GM21576 (cell line): ENCODE data around the gene EPHB2.

Experiments used
- ATAC-seq: cut with Tn5 transposase; IDR thresholded peaks from one replicate; pipeline ENCODE4 v1.9.1; 2021; ENCODE audit warnings: mild to moderate bottlenecking, moderate library complexity; ENCODE audit not compliant: unreplicated experiment

EPHB2 gene

DNA sequence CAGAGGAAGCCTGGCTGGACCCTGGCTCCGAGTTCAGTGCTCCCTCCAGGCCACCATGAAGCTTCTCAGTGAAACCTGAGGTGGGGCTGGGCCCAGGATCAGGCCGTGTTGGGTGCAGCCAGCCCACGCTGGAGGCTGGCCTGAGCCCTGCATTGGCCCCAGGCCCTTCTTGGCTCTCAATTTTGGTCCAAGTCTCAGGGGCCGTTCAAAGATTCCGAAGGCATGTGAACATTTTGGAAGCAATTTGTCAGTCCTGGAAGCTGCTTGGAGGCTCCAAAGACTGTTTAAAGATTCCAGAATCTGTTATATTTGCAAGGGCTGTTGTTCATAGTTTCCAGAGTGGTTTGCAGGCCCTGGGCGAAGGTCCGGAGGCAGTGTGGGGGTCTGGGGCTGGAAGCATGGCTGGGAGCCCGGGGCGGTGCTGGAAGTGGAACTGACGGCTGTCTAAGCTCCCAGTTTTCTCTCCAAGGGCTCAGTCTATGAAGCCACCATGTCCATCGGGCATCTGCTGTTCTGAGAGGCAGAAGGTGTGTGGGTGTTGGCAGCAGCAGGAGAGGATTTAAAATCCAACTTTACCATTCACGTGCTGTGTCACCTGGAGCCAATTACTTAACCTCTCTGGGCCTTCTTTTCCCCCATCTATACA, 104.9 kb downstream of the EPHB2 start:
- ATAC-seq, result no peak

DNA sequence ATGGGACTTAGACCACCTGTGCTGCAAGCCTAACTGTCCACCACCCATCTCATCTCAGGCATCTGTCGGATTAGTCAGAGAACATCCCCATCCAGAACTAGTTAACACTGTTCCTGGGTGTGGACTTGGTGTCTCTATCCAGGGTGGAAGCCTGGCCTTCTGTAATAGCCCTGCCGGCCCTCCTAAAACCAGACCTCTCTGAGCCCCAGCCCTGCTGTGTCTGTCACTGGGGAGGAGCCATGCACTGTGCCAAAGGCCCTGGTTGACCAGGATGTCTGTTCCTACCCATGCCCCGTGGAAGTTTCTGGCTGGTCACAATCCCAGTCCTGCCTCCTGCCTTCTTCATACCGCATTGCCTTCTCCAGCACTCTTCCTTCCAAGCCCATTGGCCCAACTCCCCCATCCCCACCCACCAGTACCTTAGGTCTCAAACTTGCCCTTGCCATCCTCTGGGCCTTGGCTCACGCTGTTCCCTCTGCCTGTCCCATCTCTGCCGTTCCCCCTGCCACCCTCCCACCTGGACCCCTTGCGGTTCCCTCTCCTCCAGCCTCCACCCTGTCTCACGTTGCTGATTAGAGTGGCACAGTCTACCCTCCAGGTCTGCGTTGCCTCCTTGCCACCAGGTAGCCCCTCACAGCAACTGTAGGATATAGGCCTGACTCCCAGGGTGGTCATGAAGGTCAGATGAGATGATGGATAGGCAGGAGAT, 105.6 kb downstream of the EPHB2 start:
- ATAC-seq, result no peak

DNA sequence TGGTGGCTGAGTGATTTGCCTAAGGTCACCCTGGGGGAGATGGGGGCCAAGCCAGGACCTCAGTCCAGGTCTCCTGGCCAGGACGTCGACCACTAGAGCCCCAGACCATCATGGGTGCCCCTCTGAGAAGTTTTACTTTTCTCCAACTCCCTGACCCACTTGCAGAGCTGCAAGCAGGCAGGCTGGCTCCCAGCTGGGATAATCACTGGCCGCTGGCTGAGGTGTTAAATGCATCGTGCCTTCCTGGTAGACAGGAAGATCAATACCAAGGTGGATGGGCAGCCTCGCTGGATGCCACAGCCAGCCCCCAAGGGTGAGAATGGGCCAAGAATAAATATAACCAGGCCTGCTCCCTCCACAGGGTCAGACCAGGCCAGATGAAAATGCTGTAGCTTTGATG, 106.2 kb downstream of the EPHB2 start:
- no peak for ATAC-seq

DNA sequence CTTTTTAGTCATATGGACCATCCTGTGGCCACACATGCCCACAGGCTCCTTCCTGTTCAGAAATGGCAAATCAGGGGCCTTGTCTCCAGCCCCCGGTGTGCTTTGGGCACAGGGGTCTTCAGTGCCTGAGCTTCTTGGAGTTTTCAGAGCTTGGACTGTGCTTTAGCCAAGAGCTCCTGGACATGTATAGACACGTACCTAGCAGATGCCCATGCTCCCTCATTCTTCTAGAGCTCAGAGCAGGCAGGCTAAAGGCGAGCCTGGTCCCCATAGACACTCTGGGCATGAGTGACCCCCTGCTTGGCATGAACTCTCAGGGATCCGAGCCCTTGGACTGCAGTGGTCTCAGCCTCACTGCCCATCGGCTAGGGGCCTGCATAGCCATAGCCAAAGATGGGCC, 106.8 kb downstream of the EPHB2 start:
- ATAC-seq, result no peak

DNA sequence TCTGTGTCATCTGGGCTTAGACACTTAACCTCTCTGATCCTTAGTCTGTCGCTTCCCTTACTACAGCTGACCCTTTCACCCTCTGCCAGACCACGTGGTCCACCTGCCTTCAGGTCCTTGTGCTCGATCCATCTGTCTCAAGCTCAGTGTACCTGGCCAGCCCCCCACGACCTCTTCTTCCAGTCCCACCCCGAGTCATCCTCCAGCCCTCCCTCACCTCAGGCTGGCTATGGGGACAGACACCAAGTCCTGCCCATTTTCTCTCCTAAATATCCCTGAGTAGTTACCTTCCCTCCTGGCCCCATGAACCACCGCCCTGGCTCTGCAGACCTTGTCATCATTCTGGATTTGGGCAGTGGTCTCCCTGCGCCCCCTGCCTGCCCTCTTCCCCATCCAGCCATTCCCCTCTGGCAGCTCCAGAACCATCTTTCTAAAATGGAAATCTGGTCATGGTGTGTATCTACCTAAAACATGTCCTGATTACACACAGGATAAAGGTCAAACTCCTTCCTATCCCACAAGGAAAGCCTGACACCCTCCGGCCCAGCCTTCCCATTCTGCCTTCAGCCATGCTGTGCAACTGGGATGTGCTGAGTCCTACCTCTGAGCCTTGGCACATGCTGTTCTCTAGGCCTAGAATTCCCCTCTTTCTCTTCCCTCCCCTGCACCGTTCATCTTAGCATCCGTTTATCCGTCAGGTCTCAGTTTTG, 107.6 kb downstream of the EPHB2 start:
- no peak for ATAC-seq

DNA sequence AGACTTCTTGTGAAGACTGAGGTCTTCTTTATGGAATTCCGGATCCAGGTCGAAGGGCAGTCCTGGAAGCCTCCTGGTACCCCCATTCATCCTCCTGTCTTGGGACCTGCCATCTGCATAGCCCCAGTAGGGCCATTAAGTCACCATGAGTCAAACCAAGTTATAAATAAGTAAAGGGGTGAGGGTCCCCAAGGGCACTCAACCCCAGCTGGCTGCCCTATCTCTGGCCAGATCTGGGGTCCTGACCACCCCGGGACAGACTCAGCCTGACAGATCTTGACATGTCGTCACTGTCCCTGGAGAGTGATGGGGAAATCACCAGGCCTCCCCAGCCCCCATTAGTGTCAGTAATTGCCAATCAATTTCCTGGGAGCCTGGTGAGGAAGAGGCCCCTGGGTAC, 108.7 kb downstream of the EPHB2 start:
- ATAC-seq, result no peak

DNA sequence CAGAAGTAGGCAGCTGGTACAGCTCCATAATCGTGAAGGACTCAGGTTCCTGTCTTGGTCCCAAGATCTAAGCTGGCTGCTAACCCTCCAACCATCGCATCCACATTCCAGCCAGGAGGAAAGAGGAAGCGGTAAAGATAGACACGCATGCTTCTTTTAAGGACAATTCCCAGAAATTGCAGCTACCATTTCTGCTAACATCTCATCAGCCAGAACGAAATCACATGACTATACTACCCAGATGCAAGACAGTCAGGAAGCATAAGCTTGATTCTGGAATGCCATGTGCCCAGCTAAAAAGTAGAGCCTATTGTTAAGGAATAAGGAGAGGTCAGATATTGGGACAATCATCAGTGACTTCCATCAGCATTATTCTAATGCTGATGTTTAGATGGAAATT, 110.4 kb downstream of the EPHB2 start:
- ATAC-seq, result no peak

DNA sequence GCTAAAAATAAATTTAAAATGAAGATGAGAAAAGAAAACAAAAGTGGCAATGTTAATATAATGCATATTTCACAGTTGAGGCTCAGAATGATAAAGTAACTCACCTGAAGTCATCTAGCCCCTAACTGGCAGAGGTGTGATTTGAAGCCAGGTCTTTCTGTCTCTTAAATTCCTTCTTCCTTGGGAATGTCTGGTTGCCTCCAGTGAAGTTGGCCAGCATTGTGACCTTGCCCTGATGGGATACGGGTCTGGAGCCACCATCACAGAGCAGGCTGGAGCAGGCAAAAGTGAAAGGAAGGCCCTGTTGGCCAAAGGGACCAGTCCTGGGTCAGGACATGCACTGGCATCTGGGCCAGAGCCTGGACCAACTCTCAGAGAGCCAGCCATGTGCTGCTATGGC, 111.7 kb downstream of the EPHB2 start:
- no peak for ATAC-seq

DNA sequence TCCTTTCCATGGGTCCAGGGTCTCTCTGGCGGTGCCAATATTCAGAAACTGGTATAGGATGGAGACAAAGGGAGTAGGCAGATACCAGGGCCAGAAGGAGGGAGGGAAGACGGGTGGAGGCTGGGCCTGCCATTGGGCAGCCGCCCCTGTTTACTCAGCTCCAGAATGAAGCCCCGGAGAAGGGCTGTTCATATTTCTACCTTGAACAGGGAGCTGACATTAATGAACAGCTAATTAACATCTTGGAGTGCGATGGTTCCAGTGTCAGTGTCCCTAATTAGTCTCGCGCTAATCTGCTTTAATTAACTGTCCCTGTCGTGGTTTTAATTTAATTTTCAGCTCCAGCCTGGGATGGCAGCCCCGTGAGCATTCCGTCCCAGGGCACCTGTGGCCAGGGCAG, 113.8 kb downstream of the EPHB2 start:
- no peak for ATAC-seq

DNA sequence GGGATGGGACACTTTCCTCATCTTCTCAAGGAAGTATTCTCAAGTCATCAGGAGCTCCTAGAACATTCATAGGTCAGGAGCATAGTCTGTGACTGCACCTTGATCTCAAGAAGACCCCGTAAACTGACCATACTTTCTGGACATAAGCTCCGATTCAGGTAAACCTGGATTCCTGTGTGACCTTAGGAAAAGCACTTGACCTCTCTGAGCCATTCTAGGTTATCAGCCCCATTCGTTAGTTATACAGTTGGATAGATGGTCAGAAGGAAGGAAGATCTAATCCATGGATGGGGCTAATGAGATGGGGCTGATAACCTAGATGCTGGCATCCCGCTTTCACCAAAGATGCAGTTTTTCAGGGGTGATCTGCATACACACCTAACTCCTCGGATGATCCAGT, 114.3 kb downstream of the EPHB2 start:
- ATAC-seq, result no peak

DNA sequence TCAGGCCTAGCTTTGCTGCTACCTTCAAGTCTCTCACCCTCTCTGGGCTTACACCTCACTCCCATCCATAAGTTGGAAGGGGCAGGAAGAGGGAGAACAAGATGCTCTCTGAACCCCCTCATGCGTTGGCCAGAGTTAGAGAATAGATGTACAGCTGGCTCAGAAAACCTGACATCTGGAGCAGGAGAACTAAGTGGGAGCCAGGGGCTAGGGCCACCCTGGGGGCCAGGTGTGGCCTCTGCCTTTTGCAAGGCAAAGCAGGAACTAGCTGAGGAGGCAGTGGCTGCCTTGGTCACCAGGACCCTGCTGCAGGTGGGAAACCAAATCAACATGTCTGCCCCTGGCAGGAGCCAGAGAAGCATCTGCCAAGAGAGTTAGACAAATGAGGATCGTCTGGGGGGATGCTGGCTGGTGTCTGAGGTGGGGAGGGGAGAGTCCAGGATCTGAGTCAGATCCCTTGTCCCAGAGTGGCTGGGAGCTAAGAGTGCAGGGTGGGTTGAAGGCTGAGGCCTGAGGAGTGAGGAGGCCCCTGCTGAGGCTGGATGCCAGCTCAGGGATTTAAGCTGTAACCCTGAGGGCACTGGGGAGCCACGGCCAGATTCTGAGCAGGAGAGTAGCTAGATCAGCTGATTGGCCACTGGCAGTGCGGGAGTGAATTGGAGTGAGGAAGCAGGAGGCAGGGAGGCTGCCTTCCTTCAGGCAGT, 115.0 kb downstream of the EPHB2 start:
- ATAC-seq, result no peak

DNA sequence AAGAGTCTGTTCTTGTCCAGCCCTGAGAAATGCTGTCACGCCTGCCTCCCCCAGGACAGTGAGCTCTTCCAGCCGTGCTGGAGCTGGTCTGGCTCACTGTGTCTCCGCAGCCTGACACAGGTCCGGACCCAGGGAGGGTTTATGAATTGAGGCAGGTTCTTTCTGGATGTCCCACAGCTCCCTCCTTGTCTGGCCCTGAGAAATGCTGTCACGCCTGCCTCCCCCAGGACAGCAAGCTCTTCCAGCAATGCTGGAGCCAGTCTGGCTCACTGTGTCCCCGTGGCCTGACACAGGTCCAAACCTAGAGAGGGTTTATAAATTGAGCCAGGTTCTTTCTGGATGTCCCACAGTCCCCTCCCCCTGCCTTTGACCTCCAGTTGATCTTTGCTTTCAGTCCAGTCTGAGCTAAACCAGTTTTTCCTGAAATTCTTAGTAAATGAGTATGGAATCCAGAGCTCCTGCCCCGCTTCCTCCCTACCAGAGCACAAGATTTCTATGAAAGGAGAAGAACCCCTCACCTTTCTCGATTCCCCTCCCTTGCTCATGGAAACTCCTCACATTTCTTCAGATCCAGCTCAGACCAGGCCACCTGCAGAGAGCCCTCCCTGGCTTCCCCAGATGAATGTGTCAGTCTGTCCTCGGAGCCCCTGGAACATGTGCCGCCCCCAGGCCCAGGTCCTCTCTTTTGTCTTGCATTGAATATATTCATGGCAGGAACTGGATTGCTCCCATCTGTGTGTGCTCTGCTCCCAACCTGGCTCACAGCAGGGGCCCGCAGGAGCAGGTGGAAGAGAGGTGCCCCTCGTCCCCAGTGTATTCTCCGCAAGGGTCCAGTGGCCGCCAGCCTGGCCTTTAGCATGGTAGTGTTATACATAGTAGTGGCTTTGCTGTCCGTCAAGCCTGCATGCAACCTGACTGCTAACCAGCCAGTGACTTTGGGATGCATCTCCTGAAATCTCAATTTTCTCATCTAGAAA, 116.3 kb downstream of the EPHB2 start:
- ATAC-seq, result no peak

DNA sequence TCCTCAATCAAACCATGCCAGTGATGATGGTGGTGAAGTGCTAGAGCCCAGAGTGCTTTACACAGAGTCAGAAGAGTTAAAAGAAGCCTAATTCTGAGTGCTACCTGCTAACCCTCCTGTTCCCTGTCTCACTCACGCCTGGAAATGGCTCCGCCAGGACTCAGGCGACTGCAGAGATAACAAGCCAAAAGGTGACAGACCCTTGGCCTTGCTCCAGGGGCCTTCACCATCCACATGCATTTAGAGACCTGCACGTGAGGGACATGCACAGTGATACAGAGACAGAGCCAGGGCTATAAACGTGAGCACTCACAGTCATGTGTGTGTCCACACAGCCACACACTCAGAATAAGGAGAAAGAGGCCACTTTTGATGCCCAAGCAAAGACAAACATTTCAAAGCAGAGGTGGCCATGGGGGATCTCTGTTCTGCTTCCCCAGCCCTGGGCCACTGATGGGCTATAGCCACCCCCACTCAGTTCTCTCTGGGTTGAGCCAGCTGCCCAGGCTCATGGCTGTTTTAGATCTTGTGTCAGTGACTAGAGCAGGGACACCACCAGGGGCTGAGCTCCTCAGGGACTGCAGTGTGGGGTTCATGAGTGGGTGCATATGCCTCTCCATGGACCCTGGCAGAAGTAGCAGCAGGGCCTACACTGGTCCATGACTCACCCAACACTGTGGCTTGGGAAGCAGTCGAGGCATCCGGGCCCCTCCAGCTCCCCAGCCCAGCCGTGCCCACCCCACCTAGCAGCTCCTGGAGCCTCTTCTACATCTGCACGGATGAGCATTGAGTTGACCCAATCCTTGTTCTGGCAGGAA, 117.2 kb downstream of the EPHB2 start:
- ATAC-seq, result no peak

DNA sequence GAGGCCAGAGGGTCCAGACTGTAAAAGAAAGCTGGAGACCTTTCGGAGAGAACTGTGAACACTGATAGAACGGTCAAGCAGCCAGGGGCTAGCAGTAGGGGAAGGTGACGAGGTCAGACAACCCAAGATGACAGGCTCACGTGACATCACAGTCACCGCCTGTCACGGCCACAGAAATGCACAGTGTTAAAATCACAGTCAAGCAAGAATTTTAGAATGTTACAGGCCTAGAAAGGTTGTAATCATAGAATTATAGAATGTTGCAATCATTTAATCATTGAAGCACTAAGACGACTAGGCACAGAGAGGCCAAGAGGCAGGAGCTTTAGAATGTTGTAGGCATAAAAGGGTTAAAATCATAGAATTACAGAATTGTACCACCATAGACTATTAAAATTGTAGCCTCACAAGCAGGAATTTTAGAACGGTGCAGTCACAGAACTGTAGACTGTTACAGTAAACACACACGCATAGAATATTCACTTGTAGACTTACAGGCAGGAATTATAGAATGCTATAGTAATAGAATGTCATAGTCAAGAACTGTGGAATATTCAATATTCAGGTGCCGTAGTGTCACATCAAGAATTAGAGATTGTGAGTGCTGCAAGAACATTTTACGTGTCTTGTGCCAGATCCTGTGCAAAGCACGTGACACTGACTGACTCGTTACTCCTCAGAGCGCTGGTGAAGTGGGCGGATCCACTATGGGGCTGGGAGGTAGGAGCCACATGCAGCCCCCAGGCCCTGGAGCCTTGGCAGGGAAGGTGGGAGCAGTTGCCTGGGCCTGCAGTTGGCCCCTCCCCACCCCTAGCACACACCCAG, 118.1 kb downstream of the EPHB2 start:
- ATAC-seq, result no peak

DNA sequence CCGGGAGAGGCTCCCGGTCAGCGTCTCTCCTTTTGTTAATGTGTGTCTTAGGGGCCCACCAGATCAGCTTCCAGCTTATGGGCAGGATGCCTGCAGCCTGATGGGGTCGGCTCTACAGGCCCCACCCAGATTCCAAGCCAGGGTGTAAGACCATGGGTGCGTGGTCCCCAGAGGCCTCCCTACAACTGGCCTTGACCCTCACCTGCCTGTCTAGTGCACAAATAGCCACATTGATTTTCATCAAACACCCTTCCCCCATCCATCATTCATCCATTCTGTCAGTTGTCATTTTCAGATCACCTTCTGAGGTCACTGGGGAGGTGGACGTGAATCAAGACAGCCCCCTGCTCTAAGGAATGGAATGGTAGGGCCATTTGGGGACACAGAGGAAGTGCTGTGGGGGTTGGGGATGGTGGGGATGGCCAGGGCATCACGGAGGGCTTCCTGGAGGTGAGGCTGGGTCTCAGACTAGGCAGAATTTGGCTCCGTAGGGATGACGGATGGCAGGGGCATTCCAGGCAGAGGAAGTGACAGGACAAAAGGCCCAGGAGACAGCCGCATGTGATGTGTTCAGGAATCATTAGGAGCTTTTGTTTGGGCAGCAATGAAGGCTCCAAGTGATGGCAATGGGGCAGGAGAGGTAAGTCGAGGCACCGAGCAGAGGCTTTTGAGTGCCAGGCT, 118.8 kb downstream of the EPHB2 start:
- ATAC-seq, result no peak

DNA sequence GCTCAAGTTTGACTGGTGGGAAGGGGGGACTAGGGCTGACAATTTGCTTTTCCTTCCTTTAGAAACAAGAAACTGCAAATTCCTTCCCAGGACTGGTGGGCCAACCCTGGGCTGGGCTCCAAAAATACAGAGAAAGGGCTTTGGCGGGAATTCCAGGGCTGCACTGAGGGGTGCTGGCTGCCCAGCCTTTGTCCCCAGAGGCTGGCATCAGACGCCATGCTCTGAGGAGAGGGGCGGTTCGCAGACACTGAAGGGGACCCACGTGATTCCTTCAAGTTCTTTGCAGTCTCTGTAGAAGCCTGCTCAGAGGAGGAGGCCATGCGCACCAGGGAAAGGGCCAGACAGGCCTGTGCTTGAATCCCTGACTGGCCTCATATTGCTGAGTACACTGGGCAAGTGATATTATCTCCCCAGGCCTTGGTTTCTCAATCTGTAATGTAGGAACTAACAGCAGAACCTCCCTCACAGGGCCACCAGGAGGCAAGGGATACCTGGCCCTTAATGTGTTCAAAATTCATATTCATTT, 119.5 kb downstream of the EPHB2 start:
- no peak for ATAC-seq

DNA sequence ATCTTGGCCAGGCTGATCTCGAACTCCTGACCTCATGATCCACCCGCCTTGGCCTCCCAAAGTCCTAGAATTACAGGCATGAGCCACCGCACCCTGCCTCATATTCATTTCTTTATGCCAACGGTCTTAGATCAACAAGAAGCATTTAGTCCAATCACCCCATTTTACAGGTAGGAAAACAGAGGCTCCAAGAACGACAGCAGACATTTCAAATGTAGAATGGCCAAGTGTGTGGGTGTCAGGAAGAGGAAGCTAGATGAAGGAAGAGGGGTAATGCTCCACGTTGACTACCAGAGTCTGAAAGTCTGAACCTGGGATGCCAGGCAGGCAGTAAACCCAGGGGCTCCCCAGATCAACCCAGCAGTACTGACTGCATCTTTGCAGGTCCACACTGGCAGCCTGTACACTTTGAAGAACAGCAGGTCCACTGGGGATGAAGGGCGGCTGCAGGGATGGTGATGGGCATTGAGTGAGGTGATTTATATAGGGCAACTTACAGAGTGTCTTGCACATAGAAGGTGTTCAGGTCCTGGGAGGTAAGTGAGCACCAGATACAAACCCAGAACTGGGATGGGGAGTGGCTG, 120.2 kb downstream of the EPHB2 start:
- no peak for ATAC-seq
